Ascending aorta (tissue), 2 donors: ENCODE measurements around the gene HOTAIR. TPM values are rescaled to one million over a fixed set of nuclear protein-coding genes. Genes with fewer than 3 reads are reported as not detected.

Experiments used
- DNase-seq, 2 donors: peaks; one replicate each; pipeline ENCODE4 v3.0.0-alpha.2; 2019; ENCODE audit warnings: low spot score in 2 of 2
- H3K27ac ChIP-seq, 2 donors: fragments of 200-600 bp; sonication (generic); one replicate each; pipeline ENCODE4 v1.5.1; 2016 to 2017; ENCODE audit warnings: mild to moderate bottlenecking in 1 of 2
- H3K27me3 ChIP-seq: fragments of 200-600 bp; sonication (generic); one replicate; pipeline ENCODE4 v1.5.1; 2017
- H3K36me3 ChIP-seq, 2 donors: fragments of 200-600 bp; sonication (generic); one replicate each; pipeline ENCODE4 v1.5.1; 2016
- H3K4me1 ChIP-seq, 2 donors: fragments of 200-600 bp; sonication (generic); one replicate each; pipeline ENCODE4 v1.5.1; 2016 to 2017; ENCODE audit warnings: mild to moderate bottlenecking in 1 of 2
- H3K4me3 ChIP-seq, 2 donors: fragments of 200-600 bp; sonication (generic); one replicate each; pipeline ENCODE4 v1.5.1; 2016 to 2017; ENCODE audit warnings: mild to moderate bottlenecking in 1 of 2
- H3K9me3 ChIP-seq, 2 donors: fragments of 200-600 bp; sonication (generic); one replicate each; pipeline ENCODE4 v1.5.1; 2016
- CTCF ChIP-seq, 3 experiments: fragments of 200-600 bp in 2 of 3; fragments of 450-650 bp in 1 of 3; sonication (generic) in 2 of 3; IDR thresholded peaks; one replicate each; pipeline ENCODE4 v1.5.1; 2016 to 2019; ENCODE audit warnings: antibody characterized with exemption in 3 of 3, mild to moderate bottlenecking in 1 of 3, moderate library complexity in 1 of 3
- intact Hi-C: fragments of 100-400 bp; cut with DNase I; formaldehyde crosslinking; loops from one replicate; pipeline ENCODE4 v1.15.1; 2023
- total RNA-seq: library from RNA; depleted of rRNA; stranded (reverse); fragments of >200 nt; gene quantifications from one replicate; pipeline ENCODE4 v1.1.0, GENCODE V29; 2016

HOTAIR gene
- total RNA-seq, 1 donor from 2014 or later = not detected

DNA sequence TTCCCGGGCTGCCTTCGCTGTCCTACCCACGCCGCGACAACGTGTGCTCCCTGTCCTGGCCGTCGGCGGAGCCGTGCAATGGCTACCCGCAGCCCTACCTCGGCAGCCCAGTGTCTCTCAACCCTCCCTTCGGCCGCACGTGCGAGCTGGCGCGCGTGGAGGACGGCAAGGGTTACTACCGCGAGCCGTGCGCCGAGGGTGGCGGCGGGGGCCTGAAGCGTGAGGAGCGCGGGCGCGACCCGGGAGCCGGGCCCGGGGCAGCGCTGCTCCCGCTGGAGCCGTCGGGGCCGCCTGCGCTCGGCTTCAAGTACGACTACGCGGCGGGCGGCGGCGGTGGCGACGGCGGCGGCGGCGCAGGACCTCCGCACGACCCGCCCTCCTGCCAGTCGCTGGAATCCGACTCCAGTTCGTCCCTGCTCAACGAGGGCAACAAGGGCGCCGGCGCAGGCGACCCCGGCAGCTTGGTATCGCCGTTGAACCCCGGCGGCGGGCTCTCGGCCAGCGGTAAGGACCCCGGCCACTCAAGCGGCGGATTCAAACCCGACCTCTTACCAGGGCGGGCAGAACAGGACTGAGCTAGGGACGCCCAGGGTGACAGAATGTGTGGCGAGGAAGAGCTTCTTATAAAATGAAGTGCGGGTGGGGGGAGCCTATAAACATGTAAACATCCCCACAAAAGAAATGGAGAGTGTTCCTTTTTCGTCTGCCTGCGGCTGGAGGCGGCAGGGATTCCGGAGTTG lies 19.5 kb downstream of the HOTAIR start:
- intact Hi-C loops = no loop called here
- Histone ChIP-seq H3K4me3 (no peak overlapping the region), H3K27me3 (peaks cover 85% of the 10 kb centered on the region), H3K4me1 (peaks cover 3 to 5% of the 10 kb centered on the region in 2 donors), H3K9me3 (no peaks in the 10 kb centered on the region), H3K27ac (no peak overlapping the region), H3K36me3 (no peaks in the 10 kb centered on the region)
- DNase-seq = no peak
- TF ChIP-seq CTCF (IDR thresholded peaks at IDR 0.05) = no peak

DNA sequence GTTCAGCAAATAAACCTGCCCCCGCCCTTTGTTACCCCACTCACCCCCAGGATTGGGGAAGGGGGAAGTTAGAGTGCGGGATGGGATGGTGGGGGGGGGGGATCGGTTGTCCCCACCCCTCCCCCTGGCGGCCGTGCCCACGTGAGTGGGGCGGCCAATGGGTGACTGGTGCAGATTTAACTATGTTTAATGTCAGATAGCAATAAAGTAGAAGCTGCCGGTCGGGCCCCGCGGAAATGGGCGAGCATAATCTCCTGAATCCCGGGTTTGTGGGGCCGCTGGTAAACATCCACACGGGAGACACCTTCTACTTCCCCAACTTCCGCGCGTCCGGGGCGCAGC lies 20.1 kb downstream of the HOTAIR start, which contains the start of gene HOXC12:
Gene HOXC12 (plus strand): TSS at position 210 of the 342 bp plus-strand sequence. CDS start 27 bp downstream, at position 237.
- Histone ChIP-seq H3K4me1 (peaks cover 3 to 5% of the 10 kb centered on the region in 2 donors), H3K4me3 (no peak within 1 kb of the TSS), H3K36me3 (no peaks in the 10 kb centered on the region), H3K27ac (no peak within 1 kb of the TSS), H3K9me3 (no peaks in the 10 kb centered on the region), H3K27me3 (peaks cover 85% of the 10 kb centered on the region)
- DNase-seq = no peak
- no peak for TF ChIP-seq CTCF (IDR thresholded peaks at IDR 0.05)
- intact Hi-C loops = no loop called here

DNA sequence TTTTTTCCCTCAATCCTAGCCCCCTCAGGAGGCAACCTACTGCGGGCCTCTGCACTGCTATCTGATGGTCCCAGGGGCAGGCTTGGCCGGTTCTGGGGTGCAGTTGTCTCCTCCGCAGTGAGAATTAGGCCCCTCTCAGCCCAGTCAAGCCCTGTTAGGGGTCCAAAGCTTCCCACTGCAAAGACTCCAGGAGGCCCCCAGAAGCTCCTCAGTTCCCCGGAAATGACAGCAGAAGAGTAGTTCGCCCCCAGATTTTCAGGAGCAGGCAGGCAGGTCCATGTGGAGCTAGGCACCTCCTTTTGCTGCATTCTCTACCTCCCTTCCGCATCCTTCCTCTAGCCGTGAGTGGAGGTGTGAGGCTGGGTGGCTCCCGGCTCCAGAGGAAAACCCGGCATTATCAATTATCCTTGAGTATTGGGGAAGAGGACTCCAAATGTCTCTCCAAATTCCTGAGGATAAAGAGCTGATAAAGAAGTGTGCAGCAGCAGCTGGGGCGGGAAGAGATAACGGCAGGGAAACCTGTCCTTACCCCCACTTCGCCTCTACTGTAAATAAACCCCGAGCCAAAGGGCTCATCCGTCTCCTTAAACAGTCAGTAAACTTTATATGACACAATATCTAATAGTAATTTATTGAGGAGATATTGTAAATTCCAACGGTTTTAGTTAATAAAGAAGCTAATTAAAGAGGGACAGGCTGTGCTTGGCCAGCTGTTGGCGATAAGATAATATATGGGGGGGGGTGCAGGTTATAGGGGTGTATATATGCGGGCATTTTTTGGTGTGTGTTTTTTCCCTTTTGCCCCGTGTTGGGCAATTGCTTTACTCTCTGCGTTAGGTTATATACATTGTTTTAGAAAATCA lies 20.7 kb downstream of the HOTAIR start:
- intact Hi-C loops = no loop called here
- no peak overlapping the region for H3K4me3 ChIP-seq
- TF ChIP-seq CTCF (IDR thresholded peaks at IDR 0.05) = no peak
- DNase-seq = no peak
- no peaks in the 10 kb centered on the region for H3K9me3 ChIP-seq
- no peak overlapping the region for H3K27ac ChIP-seq
- H3K4me1 ChIP-seq = peaks cover 3 to 5% of the 10 kb centered on the region in 2 donors
- H3K36me3 ChIP-seq = no peaks in the 10 kb centered on the region
- H3K27me3 ChIP-seq = peaks cover 79% of the 10 kb centered on the region

DNA sequence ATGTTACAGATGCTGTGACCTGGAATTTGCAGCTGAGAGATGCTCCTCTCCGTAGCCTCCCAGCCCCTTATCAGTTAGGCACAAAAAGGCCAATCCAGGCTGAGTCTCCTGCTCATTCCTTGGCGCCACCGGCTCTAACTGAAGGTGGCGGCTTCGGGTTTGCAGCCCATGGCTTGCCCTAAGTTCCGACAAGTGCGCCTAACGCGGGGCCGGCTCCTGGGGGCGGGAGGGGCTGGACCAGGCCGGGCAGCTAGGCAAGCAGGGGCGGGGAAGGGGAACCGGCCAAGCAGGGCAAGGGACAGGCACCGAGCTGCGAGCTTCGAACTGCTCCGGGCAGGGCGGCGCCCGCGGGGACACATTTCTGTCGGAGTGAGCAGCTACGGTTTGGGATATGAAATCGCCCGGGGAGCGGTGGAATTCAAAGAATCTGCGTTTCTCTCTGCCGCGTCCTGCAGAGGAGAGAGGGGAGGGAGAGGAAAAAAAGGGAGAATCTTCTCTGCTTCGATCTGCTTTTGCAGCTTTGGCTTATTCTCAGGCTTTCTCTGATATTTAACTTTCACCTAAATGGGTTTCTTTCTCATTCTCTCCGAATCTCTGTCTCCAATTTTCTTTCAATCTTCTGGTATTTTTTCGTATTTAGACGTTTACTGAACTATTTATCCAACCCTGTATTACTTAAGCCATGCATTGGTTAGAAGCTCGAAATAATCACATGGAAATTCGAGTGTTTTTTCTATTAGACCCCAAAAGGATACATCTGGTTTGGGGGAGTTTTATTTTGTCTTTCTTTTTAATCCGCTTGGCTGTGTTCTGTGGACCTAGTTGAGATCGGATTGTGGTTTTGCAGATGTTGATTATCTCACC lies 21.7 kb downstream of the HOTAIR start:
- no peak for DNase-seq
- Histone ChIP-seq H3K36me3 (no peaks in the 10 kb centered on the region), H3K27me3 (peaks cover 76% of the 10 kb centered on the region), H3K4me3 (no peak overlapping the region), H3K4me1 (peaks cover 3 to 5% of the 10 kb centered on the region in 2 donors), H3K9me3 (no peaks in the 10 kb centered on the region), H3K27ac (no peak overlapping the region)
- no peak for TF ChIP-seq CTCF (IDR thresholded peaks at IDR 0.05)
- intact Hi-C loops = no loop called here

GRCh38 chr12:53952335-53952694 lies 22.4 kb downstream of the HOTAIR start:
- Histone ChIP-seq H3K9me3 (no peaks in the 10 kb centered on the region), H3K36me3 (no peaks in the 10 kb centered on the region), H3K4me1 (peaks cover 3 to 5% of the 10 kb centered on the region in 2 donors), H3K27me3 (peaks cover 71% of the 10 kb centered on the region), H3K27ac (no peak overlapping the region), H3K4me3 (no peak overlapping the region)
- intact Hi-C loops = no loop called here
- DNase-seq = no peak
- TF ChIP-seq CTCF (IDR thresholded peaks at IDR 0.05) = no peak
